Skeletal muscle tissue (tissue), 4 donors: Measurements from ENCODE around the gene GIPC3. TPM values are rescaled to one million over a fixed set of nuclear protein-coding genes. Genes with fewer than 3 reads are reported as not detected.

Source experiments
- H3K27ac ChIP-seq: one replicate; pipeline ENCODE4 v1.7.0; 2013; ENCODE audit warnings: mild to moderate bottlenecking, low read depth, low read length, inconsistent platforms
- H3K27me3 ChIP-seq, 3 donors: one replicate each; pipeline ENCODE4 v1.7.0; 2013; ENCODE audit warnings: low read length in 3 of 3; ENCODE audit not compliant: control insufficient read depth in 3 of 3, insufficient read depth in 3 of 3
- H3K36me3 ChIP-seq, 3 donors: one replicate each; pipeline ENCODE4 v1.7.0; 2013; ENCODE audit warnings: low read length in 3 of 3; ENCODE audit not compliant: control insufficient read depth in 3 of 3, insufficient read depth in 3 of 3
- H3K4me1 ChIP-seq, 3 donors: one replicate each; pipeline ENCODE4 v1.7.0; 2013; ENCODE audit warnings: low read length in 3 of 3, mild to moderate bottlenecking in 3 of 3; ENCODE audit not compliant: control insufficient read depth in 3 of 3, insufficient read depth in 3 of 3
- H3K4me3 ChIP-seq, 3 donors: one replicate each; pipeline ENCODE4 v1.7.0; 2013; ENCODE audit warnings: low read length in 3 of 3
- H3K9ac ChIP-seq, 3 donors: one replicate each; pipeline ENCODE4 v1.7.0; 2013; ENCODE audit warnings: low read length in 3 of 3, mild to moderate bottlenecking in 3 of 3, moderate library complexity in 2 of 3, low read depth in 1 of 3
- H3K9me3 ChIP-seq, 3 donors: one replicate each; pipeline ENCODE4 v1.7.0; 2013; ENCODE audit warnings: low read length in 3 of 3; ENCODE audit not compliant: control insufficient read depth in 3 of 3
- total RNA-seq: library from RNA; depleted of rRNA; stranded (reverse); fragments of >200 nt; gene quantifications from one replicate; pipeline ENCODE4 v1.2.3, GENCODE V29; 2014
- donor health status: Osteomylitis.

Gene GIPC3
- total RNA-seq, 1 donor from 2014 or later: not detected

DNA sequence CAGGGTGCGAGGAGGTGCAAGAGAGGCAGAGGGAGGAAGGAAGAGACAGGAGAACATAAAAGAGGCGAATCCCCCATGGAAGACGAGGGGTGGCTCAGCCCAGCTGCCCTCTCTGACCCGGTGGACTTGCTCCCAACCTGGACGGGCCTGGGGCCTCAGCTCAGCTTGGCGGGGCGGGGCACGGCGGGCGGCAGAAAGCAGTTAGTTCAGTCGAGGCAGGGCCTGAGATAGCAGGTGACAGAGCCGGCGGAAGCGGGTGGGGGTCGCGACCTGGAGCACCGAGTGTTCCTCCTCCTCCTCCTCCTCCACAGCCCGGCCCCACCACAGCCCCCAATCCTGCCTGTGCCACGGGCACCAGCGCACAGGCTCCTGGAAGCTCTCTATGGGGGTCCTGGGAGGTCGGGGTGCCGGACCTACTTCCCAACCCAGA is 48.3 kb downstream of the GIPC3 start:
- no peaks in the 10 kb centered on the region for H3K27me3 ChIP-seq
- H3K4me3 ChIP-seq: no peak overlapping the region
- peaks cover 6 to 15% (median 7%) of the 10 kb centered on the region in 3 donors for H3K36me3 ChIP-seq
- no peak overlapping the region for H3K9ac ChIP-seq
- no peak overlapping the region for H3K27ac ChIP-seq
- no peaks in the 10 kb centered on the region for H3K9me3 ChIP-seq
- no peaks in the 10 kb centered on the region for H3K4me1 ChIP-seq

DNA sequence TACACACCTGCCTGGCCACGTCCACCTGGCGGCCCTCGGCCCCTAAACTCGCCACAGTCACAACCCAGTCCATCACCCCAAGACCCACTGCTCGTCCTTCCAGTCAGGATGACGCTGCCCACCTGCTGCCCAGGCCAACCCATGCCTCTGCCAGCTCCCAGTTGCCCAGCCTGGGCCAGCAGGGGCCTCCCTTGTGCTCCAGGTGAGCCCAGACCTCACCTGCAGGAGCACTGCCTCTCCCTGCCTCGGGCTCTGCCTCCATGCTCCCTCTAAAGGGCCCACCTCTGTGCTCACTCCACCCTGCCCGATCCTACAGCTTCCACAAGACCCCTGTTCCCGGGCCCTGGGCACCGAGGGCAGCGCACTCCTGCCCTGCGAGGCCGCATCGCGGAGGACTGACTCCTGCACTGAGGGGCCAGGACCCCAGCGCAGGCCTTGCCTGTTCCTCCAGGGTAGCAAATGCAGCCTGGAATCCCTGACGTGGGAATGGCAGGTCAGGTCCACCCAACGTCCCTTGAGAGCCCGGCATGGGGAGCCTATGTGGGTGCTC is 49.3 kb downstream of the GIPC3 start:
- H3K36me3 ChIP-seq: peaks cover 10 to 18% (median 11%) of the 10 kb centered on the region in 3 donors

DNA sequence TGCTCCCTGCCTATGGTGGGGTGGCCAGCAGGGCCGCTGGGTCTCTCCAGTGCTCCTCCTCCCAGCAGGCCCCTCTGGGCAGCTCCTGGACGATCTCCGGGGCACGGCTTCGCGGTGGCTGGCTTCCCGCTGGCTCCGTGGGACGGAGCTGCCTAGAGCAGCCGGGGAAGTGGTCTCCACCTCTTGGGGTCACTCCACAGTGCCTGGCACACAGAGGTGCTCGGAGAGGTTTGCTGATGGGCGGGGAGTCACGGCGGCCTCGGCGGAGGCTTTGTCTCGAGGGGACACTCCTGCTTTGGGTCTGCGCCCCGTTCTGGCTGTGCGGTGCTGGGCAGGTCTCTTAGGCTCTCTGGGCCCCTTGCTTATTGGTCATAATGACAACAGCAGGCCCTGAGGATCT is 51.2 kb downstream of the GIPC3 start:
- Histone ChIP-seq H3K9ac (no peak overlapping the region), H3K4me1 (no peaks in the 10 kb centered on the region), H3K27ac (no peak overlapping the region), H3K9me3 (no peaks in the 10 kb centered on the region), H3K27me3 (no peaks in the 10 kb centered on the region), H3K4me3 (no peak overlapping the region), H3K36me3 (peaks cover 15 to 22% (median 17%) of the 10 kb centered on the region in 3 donors)

More for the DNA sequence above, 49.3 kb downstream of the GIPC3 start:
- no peaks in the 10 kb centered on the region for H3K4me1 ChIP-seq
- no peaks in the 10 kb centered on the region for H3K27me3 ChIP-seq
- no peak overlapping the region for H3K4me3 ChIP-seq
- H3K27ac ChIP-seq: no peak overlapping the region
- H3K9ac ChIP-seq: no peak overlapping the region
- no peaks in the 10 kb centered on the region for H3K9me3 ChIP-seq

DNA sequence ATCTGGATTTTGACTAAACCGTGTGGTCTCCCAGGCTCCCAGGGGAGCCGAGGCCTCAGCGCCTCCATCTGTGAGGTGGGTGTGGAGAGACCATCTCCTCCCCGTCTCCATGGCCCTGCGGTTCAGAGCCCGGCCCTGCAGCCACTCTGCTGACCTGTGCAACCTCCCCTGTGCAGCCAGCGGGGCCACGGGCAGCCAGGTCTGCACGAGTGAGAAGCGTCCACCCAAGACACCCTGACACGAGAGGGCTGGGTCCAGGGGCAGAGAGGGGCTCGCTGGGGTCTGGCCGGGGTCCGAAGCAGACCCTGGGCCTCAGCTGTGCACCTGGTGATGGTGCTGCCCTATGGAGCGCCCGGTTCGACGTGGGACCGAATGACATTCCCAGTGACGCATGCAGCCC is 51.7 kb downstream of the GIPC3 start:
- H3K27me3 ChIP-seq: no peaks in the 10 kb centered on the region
- H3K4me3 ChIP-seq: no peak overlapping the region
- H3K9me3 ChIP-seq: no peaks in the 10 kb centered on the region
- no peaks in the 10 kb centered on the region for H3K4me1 ChIP-seq
- no peak overlapping the region for H3K27ac ChIP-seq
- H3K9ac ChIP-seq: no peak overlapping the region
- peaks cover 12 to 24% (median 18%) of the 10 kb centered on the region in 3 donors for H3K36me3 ChIP-seq

DNA sequence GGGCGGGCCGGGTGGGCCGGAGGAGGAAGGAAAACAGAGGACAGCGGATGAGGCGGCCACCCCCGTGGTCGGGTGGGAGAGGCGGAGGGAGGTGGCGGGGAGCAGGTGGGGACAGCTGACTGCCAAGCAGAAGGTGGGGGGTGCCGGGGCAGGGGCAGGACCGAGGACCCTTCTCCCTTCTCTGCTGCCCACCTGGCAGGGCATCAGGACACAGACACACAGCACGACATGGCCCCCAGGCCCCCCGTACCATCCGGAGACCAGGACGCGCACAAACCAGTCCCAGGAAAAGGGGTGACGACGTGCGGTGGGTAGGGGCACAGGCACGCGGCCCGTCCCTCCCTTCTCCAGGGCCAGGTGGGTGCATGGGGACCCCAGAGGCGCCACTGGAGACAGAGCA is 52.3 kb downstream of the GIPC3 start:
- H3K36me3 ChIP-seq: peaks cover 17 to 24% (median 18%) of the 10 kb centered on the region in 3 donors
- H3K9ac ChIP-seq: no peak overlapping the region
- no peaks in the 10 kb centered on the region for H3K9me3 ChIP-seq
- H3K27me3 ChIP-seq: no peaks in the 10 kb centered on the region
- H3K4me3 ChIP-seq: no peak overlapping the region
- H3K27ac ChIP-seq: no peak overlapping the region
- no peaks in the 10 kb centered on the region for H3K4me1 ChIP-seq

DNA sequence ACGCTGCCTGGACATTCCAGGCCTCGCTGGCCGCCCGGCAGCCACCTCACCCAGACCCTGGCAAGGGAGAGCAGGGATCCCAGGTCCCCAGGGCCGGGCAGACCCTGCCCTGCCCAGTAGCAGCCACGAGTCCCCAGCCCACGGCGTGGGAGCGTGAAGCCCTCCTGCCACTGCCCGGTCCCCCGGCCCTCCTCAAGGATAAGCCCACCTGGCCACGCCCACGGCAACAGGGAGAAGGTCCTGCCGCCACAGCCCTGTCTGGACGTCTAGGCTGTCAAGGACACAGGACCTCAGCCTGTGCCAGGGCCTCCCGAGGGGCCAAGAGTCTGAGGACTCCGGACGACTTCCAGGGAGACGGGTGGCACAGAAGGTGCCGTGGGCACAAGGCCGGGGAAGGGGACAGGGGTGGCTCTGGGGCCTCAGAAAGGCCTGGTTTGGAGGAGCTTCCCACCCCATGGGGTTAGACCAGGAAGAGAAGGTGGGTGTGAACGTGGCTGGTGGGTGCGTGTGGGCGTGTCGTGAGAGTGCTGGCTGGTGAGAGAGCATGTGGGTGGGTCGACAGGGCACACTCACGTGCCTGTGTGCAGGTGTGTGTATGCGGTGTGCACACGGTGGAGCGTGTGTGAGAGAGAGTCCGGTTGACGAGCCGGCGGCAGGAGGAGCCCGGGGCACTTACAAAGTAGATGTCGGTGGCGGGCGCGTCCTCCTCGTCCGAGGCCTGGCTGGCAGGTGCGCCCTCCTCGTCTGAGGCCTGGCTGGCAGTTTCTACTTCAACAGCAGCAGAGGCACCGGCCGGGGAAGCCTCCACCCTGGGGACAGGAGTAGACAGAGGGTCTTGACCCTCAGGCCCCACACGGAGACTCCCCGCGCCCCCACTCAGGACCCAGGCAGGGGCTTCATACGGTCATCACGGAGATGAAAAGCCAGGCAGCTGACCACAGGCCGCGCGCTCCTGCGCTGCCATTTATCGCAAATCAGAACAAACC is 53.2 kb downstream of the GIPC3 start:
- Histone ChIP-seq H3K4me1 (no peaks in the 10 kb centered on the region), H3K36me3 (peaks cover 18 to 26% (median 19%) of the 10 kb centered on the region in 3 donors), H3K9me3 (no peaks in the 10 kb centered on the region), H3K9ac (no peak overlapping the region), H3K27me3 (no peaks in the 10 kb centered on the region), H3K27ac (no peak overlapping the region), H3K4me3 (no peak overlapping the region)

DNA sequence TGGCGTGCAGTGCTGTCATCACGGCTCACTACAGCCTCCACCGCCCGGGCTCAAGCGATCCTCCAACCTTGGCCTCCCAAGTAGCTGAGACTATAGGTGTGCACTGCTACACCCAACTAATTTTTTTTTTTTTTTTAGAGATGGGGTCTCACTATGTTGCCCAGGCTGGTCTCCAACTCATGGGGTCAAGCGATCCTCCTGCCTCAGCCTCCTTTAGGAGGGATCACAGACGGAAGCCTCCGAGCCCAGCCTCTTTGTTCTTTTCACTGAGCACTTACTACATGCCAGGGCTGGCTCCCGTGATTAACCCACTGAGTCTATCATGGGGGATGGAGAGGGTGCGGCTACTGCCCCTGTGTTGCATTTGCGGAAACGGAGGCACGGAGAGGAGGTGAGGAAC is 54.2 kb downstream of the GIPC3 start:
- peaks cover 18 to 26% (median 19%) of the 10 kb centered on the region in 3 donors for H3K36me3 ChIP-seq
- no peaks in the 10 kb centered on the region for H3K27me3 ChIP-seq
- H3K9me3 ChIP-seq: no peaks in the 10 kb centered on the region
- no peak overlapping the region for H3K4me3 ChIP-seq
- no peak overlapping the region for H3K27ac ChIP-seq
- no peaks in the 10 kb centered on the region for H3K4me1 ChIP-seq
- no peak overlapping the region for H3K9ac ChIP-seq

DNA sequence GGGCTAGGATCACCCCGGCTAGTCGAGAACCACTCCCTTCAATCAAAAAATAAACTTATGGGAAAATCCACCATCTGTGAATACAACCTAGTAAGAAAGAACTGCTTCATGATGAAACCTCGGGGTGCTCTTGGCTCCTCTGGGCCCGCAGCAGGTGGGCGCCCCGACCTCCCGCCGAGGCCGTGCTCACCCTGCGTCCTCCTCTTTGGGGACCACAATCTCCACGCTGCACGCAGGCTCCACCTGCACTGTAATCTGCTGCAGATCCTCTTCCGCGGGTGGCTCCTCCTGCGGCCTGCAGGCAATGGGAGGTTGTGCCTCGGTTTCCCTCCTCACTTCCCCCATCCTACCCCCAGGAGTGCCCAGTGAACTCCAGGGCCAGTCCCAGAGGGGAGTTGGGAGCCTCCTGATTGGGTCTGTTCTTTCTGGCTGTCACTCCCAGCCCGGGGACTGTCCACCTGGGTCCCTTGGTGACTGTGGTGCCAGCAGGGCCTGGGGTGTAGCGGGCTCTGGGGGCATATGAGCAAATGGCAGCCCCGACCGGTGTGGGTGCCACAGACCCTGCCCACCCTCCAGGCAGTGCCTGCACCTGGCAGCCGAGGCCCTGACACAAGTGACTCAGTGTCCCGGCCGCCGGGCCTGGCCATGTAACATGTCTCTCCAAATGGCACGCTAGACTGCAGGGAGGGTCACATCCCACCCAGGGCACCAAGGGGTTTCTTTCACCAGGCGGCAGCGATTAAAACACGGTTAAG is 56.4 kb downstream of the GIPC3 start:
- no peak overlapping the region for H3K4me3 ChIP-seq
- no peaks in the 10 kb centered on the region for H3K4me1 ChIP-seq
- no peak overlapping the region for H3K9ac ChIP-seq
- H3K36me3 ChIP-seq: peaks cover 24 to 35% (median 27%) of the 10 kb centered on the region in 3 donors
- no peak overlapping the region for H3K27ac ChIP-seq
- no peaks in the 10 kb centered on the region for H3K9me3 ChIP-seq
- H3K27me3 ChIP-seq: no peaks in the 10 kb centered on the region

DNA sequence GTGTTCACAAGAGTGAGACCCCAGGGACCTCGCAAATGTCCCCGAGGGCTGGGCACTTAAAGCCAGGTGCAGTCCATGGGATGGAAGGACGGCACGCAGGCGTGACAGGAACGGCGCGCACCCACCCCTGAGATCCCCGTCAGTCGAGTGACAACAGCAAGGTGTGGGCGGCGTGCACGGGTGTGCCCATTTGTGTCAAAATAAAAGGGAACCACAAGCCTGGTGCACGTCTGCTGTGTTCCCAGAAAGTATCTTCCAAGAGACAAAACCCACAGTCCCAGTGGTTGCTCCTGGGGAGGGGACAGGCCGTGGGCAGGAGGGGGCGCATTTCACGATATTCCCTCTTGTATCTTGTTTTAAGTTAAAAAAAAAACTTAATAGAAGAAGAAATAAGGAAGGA is 57.0 kb downstream of the GIPC3 start:
- Histone ChIP-seq H3K27me3 (no peaks in the 10 kb centered on the region), H3K4me3 (no peak overlapping the region), H3K4me1 (no peaks in the 10 kb centered on the region), H3K9me3 (no peaks in the 10 kb centered on the region), H3K27ac (no peak overlapping the region), H3K9ac (no peak overlapping the region), H3K36me3 (peaks cover 23 to 35% (median 25%) of the 10 kb centered on the region in 3 donors)
